ENCODE data around the gene PIEZO2.

DNA sequence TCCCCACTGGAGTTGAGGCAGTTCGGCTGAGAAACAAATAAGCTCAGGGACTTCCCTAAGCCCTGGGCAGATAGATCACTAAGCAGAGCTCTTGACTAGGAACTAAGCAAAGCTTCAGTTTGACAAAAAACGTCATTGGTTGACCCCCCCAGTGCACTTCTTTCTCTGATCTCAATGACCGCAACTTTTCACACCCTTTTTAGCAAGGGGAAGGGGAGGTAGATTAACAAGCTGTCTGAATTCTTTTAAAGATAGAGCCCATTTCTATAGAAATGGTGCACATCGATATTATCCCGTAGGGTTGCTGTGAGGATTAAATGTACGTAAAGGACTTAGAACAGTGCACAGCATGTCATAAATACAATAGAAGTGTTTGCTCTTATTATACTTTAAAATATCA is 42.5 kb downstream of the PIEZO2 start:
- TF ChIP-seq CTCF (IDR thresholded peaks at IDR 0.05): no peak
- TF ChIP-seq POLR2A (IDR thresholded peaks at IDR 0.05): no peak

All from esophagus squamous epithelium (tissue), 4 donors.